ENCODE measurements around the gene OR52H1. TPM values are rescaled to one million over a fixed set of nuclear protein-coding genes. Genes with fewer than 3 reads are reported as not detected.

Gene OR52H1
- polyA plus RNA-seq, 2 of the 4 experiments (the other 2 are of a cell fraction): not detected

DNA sequence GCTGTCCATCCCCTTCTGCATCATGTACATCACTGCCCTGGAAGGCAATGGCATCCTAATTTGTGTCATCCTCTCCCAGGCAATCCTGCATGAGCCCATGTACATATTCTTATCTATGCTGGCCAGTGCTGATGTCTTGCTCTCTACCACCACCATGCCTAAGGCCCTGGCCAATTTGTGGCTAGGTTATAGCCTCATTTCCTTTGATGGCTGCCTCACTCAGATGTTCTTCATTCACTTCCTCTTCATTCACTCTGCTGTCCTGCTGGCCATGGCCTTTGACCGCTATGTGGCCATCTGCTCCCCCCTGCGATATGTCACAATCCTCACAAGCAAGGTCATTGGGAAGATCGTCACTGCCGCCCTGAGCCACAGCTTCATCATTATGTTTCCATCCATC lies 32.7 kb upstream of the OR52H1 start:
- Histone ChIP-seq H3K9me3 (no peaks in the 10 kb centered on the region), H3K4me1 (no peaks in the 10 kb centered on the region), H3K27ac (no peak overlapping the region), H3K4me3 (no peak overlapping the region), H3K4me2 (no peak overlapping the region)
- 93% methylated on average over 4 of the region's 4 CpGs for whole genome bisulfite sequencing (ENCODE audit: missing lambda C conversion rate)
- no peak for FAIRE-seq
- TF ChIP-seq, protein P1, sequence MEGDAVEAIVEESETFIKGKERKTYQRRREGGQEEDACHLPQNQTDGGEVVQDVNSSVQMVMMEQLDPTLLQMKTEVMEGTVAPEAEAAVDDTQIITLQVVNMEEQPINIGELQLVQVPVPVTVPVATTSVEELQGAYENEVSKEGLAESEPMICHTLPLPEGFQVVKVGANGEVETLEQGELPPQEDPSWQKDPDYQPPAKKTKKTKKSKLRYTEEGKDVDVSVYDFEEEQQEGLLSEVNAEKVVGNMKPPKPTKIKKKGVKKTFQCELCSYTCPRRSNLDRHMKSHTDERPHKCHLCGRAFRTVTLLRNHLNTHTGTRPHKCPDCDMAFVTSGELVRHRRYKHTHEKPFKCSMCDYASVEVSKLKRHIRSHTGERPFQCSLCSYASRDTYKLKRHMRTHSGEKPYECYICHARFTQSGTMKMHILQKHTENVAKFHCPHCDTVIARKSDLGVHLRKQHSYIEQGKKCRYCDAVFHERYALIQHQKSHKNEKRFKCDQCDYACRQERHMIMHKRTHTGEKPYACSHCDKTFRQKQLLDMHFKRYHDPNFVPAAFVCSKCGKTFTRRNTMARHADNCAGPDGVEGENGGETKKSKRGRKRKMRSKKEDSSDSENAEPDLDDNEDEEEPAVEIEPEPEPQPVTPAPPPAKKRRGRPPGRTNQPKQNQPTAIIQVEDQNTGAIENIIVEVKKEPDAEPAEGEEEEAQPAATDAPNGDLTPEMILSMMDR (IDR thresholded peaks at IDR 0.05): no peak
- no peak for TF ChIP-seq MAZ (IDR thresholded peaks at IDR 0.05; ENCODE audit: borderline replicate concordance, low read depth, low read length)
- no peak for TF ChIP-seq SMC3 (IDR thresholded peaks at IDR 0.05)
- no peak for TF ChIP-seq RCOR1 (IDR thresholded peaks at IDR 0.05; ENCODE audit: low read depth, low read length)
- no peak for TF ChIP-seq POLR2AphosphoS2 (conservative IDR thresholded peaks at IDR 0.05; ENCODE audit: low read length)
- no peak for TF ChIP-seq CBX8 (IDR thresholded peaks at IDR 0.05)
- TF ChIP-seq ZFP36 (IDR thresholded peaks at IDR 0.05; ENCODE audit: borderline replicate concordance, partially characterized antibody): no peak
- no peak for TF ChIP-seq CHD4 (IDR thresholded peaks at IDR 0.05; ENCODE audit: borderline replicate concordance)
- no peak for TF ChIP-seq CBX2 (IDR thresholded peaks at IDR 0.05; ENCODE audit: borderline replicate concordance, low read depth)
- no peak for TF ChIP-seq CHD2 (IDR thresholded peaks at IDR 0.05; ENCODE audit: low read length, partially characterized antibody)
- TF ChIP-seq PHF8 (IDR thresholded peaks at IDR 0.05; ENCODE audit: borderline replicate concordance, low read depth): no peak
- no peak for TF ChIP-seq ZNF302 (CRISPR knock-in tag; IDR thresholded peaks at IDR 0.05)
- TF ChIP-seq HOXB13 (CRISPR knock-in tag; IDR thresholded peaks at IDR 0.05; ENCODE audit: low read depth): no peak
- TF ChIP-seq KDM5A (IDR thresholded peaks at IDR 0.05): no peak
- no peak for TF ChIP-seq ZSCAN20 (CRISPR knock-in tag; IDR thresholded peaks at IDR 0.05)
- TF ChIP-seq TP53 (CRISPR knock-in tag; IDR thresholded peaks at IDR 0.05): no peak
- no peak for TF ChIP-seq RFX5 (IDR thresholded peaks at IDR 0.05)
- CTCF ChIA-PET: no interaction called here
- DNase-seq (ENCODE audit: low read depth in 1 of 2, low spot score in 1 of 2): no peak
- ATAC-seq: no peak
- POLR2A ChIA-PET: no interaction called here

DNA sequence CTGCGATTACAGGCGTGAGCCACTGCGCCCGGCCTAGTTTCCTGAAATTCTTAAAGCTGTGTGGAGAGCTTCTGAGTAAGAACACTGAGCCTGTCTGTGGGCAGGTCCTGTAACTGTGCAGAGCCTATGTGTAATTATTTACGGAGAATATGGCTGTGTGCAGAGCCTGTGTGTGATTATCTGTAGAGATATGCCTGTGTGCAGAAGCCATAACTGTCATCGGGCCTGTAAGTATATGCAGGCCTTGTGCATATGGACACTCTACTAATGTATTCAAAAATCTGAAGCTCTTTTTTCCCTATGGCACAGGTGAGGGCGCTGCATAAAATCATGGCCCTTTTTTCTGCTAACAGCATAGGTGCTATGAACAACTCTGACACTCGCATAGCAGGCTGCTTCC lies 32.2 kb upstream of the OR52H1 start, which contains the start of gene OR52B6:
Gene OR52B6 (plus strand): TSS at position 301 of the 400 bp plus-strand sequence. CDS start 0 bp downstream, at position 301.
- WGBS (ENCODE audit: missing lambda C conversion rate): 88% methylated on average over 8 of the region's 8 CpGs
- ChIA-PET CTCF (no interaction called here), POLR2A (no interaction called here)
- Histone ChIP-seq H3K4me2 (no peak within 1 kb of the TSS), H3K4me3 (no peak within 1 kb of the TSS), H3K27ac (no peak within 1 kb of the TSS), H3K9me3 (no peaks in the 10 kb centered on the region), H3K4me1 (no peaks in the 10 kb centered on the region)
- DNase-seq (ENCODE audit: low read depth in 1 of 2, low spot score in 1 of 2): no peak
- no peak for ATAC-seq
- TF ChIP-seq MAFK (IDR thresholded peaks at IDR 0.05; ENCODE audit: partially characterized antibody) (no peak), RCOR1 (IDR thresholded peaks at IDR 0.05; ENCODE audit: low read depth, low read length) (no peak), PHF8 (IDR thresholded peaks at IDR 0.05; ENCODE audit: borderline replicate concordance, low read depth) (no peak), RFX5 (IDR thresholded peaks at IDR 0.05) (no peak), CHD4 (IDR thresholded peaks at IDR 0.05; ENCODE audit: borderline replicate concordance) (no peak), HOXB5 (CRISPR knock-in tag; IDR thresholded peaks at IDR 0.05) (no peak), HOXA7 (CRISPR knock-in tag; IDR thresholded peaks at IDR 0.05) (no peak), SREBF2 (IDR thresholded peaks at IDR 0.05) (no peak), CBX2 (IDR thresholded peaks at IDR 0.05; ENCODE audit: borderline replicate concordance, low read depth) (no peak), RAD21 (conservative IDR thresholded peaks at IDR 0.05 in 1 of 2, IDR thresholded peaks at IDR 0.05 in 1 of 2) (no peak)
- TF ChIP-seq, protein P1 (IDR thresholded peaks at IDR 0.05): no peak
- TF ChIP-seq, protein P2, sequence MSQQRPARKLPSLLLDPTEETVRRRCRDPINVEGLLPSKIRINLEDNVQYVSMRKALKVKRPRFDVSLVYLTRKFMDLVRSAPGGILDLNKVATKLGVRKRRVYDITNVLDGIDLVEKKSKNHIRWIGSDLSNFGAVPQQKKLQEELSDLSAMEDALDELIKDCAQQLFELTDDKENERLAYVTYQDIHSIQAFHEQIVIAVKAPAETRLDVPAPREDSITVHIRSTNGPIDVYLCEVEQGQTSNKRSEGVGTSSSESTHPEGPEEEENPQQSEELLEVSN (IDR thresholded peaks at IDR 0.05; ENCODE audit: borderline replicate concordance, low read depth): no peak
- TF ChIP-seq, protein P3, sequence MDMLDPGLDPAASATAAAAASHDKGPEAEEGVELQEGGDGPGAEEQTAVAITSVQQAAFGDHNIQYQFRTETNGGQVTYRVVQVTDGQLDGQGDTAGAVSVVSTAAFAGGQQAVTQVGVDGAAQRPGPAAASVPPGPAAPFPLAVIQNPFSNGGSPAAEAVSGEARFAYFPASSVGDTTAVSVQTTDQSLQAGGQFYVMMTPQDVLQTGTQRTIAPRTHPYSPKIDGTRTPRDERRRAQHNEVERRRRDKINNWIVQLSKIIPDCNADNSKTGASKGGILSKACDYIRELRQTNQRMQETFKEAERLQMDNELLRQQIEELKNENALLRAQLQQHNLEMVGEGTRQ (IDR thresholded peaks at IDR 0.05): no peak
- no peak for FAIRE-seq
